Hematopoietic multipotent progenitor cell treated with erythropoietin and hydrocortisone succinate and interleukin-3 and kit ligand, for 17 days (in vitro differentiated cells): ENCODE results near the gene PELO.
"Not testable (repeated sequence)": the region's sequence is repeated elsewhere in the genome, so short reads cannot be mapped to it uniquely, and the experiment has no call there.

Source experiments
- DNase-seq: peaks from one replicate; pipeline ENCODE4 v3.0.0-alpha.2; 2015; ENCODE audit warnings: low spot score

PELO gene

GRCh38 chr5:52801329-52801728 is 13.6 kb downstream of the PELO start:
- no peak for DNase-seq

- no peak for DNase-seq
Observed at GRCh38 chr5:52802272-52802973, 14.7 kb downstream of the PELO start.

- no peak for DNase-seq
Observed at GRCh38 chr5:52802974-52803336, 15.2 kb downstream of the PELO start.

GRCh38 chr5:52804387-52804791 is 16.7 kb downstream of the PELO start:
- DNase-seq, result no peak

DNA sequence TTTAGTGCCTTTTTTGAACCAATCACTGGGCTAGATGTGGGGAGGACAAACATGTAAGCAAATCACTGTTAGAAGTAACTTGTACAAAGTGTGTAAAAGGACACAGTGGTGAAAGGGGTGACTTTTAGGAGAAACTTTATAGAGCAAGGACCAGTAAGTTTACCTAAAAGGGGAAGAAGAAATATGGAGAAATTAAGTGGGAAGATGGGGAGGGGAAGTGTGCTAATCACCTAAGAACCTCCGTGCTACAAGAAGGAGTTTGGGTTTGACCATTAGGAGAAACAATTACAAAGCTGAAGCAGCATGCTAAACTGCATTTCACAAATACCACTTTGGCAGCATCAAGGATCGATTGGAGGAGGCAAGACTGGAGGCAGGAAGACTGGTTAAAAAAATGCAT is 17.3 kb downstream of the PELO start:
- no peak for DNase-seq

DNA sequence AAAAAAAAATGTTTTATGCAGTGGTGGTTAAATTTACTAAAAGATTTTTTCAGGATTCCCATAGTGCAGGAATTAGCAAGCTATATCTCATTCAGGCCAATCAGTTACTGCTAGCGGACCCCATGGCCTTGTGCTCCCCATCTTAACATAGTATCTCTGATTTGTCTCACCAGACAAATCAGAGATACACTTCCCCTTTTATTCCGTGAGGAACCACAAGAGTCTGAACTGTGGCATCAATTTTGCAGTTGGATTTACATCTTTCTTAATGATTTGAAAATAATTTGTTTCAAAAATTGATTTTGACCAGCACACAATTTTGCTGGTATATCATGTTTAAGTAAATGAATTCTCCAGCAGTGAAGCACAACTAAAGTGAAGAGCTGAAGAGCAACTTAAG is 17.9 kb downstream of the PELO start:
- DNase-seq, result no peak

DNA sequence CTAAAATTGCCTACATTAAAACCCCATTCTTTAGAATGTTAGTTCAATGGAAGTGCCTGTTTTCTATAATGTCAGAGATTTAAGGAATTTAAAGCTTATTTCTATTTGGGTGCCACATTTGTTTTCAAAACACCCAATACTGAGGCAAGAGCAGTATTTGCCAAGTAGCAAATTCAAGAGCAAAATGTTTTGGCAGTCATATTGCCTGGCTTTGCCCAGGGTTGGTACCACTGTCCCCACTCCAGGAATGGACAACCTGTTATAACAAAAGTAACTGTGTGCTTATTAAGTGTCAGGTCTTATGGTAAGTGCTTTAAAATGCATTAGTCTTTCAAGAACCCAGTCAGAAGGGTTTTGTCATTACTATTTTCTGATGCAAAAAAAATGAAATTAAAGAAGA is 19.3 kb downstream of the PELO start:
- DNase-seq, result no peak

GRCh38 chr5:52807723-52808122 is 20.0 kb downstream of the PELO start:
- DNase-seq, result no peak

GRCh38 chr5:52808316-52808901 is 20.7 kb downstream of the PELO start:
- DNase-seq, result no peak

GRCh38 chr5:52809884-52810283 is 22.2 kb downstream of the PELO start:
- DNase-seq, result no peak

- DNase-seq, result no peak
Observed at GRCh38 chr5:52810426-52810825, 22.7 kb downstream of the PELO start.

GRCh38 chr5:52811067-52811749 is 23.5 kb downstream of the PELO start:
- DNase-seq, result no peak

DNA sequence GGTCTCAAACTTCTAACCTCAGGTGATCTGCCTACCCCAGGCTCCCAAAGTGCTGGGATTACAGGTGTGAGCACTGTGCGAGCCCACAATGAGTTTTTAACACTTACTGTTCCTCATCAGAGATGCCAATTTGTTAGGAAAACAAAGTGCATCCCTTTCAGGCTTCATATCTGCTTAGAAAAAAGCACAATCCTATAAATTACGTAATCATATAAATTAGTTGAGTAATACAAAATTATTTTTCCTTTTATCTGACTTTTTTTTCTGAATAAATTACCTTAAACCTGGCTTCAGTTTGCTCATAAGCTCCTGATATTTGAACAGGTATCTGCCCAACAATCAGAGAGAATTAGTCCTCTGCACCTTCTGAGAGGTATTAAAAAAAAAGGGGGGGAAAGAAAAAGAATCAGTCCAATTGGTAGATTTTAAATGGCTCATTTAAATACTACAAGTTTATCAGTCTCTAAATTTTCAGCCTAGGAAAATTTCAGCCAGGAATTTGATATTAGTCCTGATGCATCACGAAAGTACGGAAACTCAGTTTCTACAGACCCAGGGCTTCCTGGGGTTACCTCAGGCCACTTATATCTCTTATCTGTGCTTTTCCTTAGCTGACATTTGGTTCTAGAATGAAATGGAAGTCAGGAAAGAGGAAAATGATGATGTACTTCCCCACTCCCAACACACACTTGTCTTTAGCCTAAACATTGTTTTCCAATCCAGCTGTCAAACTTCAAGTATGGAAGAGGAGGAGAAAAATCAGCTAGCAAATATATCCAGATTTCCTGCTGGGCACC is 26.8 kb downstream of the PELO start:
- DNase-seq, result no peak

- no peak for DNase-seq
Observed at GRCh38 chr5:52817818-52818217, 30.1 kb downstream of the PELO start.

GRCh38 chr5:52818360-52818759 is 30.6 kb downstream of the PELO start:
- no peak for DNase-seq

GRCh38 chr5:52818807-52819206 is 31.1 kb downstream of the PELO start:
- DNase-seq, result not testable (repeated sequence)

DNA sequence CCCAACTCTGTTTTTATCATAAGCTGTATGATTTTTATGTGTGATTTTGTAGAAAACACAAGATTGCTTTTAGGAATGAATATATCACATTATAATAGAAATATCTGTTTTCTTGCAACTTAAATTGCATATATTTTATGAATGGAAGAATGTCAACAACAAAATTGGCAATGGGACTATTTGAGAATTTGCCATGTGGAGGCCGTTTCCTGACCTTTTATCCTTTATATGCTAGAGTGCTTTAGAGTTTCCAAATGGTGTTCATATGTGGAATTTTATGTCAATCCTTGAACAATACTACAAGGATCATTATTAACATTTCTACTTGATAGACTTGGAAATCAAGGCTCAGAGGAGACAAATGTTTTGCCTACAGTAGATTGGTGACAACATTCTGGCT is 34.2 kb downstream of the PELO start:
- DNase-seq, result no peak

- no peak for DNase-seq
Observed at GRCh38 chr5:52822437-52822836, 34.7 kb downstream of the PELO start.

GRCh38 chr5:52824827-52825226 is 37.1 kb downstream of the PELO start:
- no peak for DNase-seq

GRCh38 chr5:52825826-52826225 is 38.1 kb downstream of the PELO start:
- no peak for DNase-seq

- no peak for DNase-seq
Observed at GRCh38 chr5:52827815-52828214, 40.1 kb downstream of the PELO start.

- no peak for DNase-seq
Observed at GRCh38 chr5:52829664-52830063, 41.9 kb downstream of the PELO start.

DNA sequence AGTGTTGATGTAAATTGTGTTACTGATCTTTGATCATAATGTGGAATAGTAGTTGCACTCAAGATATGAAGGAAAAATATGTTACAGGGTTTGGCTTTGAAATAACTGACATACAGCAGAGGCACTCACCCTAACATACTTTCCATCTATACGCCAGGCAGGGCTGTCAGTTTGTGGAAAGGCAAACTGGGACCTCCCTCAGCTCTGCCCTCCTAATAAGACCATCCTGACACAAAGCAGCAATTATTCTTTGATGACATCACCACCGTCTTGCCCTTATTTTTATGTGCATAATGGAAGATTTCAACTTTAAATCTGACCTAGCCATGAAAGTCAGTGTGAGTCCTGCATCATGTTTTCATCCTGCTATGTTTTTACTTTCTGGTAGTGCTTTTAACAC is 42.9 kb downstream of the PELO start:
- DNase-seq, result no peak
